RWPE2 (cell line): ENCODE measurements around the gene CBFA2T3.

Source experiments
- ATAC-seq: fragments of 200-7000 bp; cut with Tn5 transposase; 3 replicates; pipeline ENCODE4 v1.9.1; 2021; ENCODE audit warnings: low read depth
- DNase-seq: peaks from one replicate; pipeline ENCODE4 v3.0.0-alpha.2; 2020; ENCODE audit warnings: low spot score
- H3K27ac ChIP-seq: fragments of 450-650 bp; 2 replicates; pipeline ENCODE4 v1.5.1; 2017; ENCODE audit warnings: mild to moderate bottlenecking; ENCODE audit not compliant: poor library complexity, severe bottlenecking
- H3K27me3 ChIP-seq: fragments of 250-450 bp; sonication (Bioruptor Pico); 2 replicates; pipeline ENCODE4 v1.5.1; 2021; ENCODE audit warnings: mild to moderate bottlenecking, moderate library complexity; ENCODE audit not compliant: insufficient read depth, poor library complexity, severe bottlenecking
- H3K36me3 ChIP-seq: fragments of 250-450 bp; sonication (Bioruptor Pico); 2 replicates; pipeline ENCODE4 v1.5.1; 2020; ENCODE audit warnings: low read depth, mild to moderate bottlenecking, moderate library complexity
- H3K4me1 ChIP-seq: fragments of 250-450 bp; sonication (Bioruptor Pico); 2 replicates; pipeline ENCODE4 v1.5.1; 2021; ENCODE audit warnings: mild to moderate bottlenecking, moderate library complexity; ENCODE audit not compliant: insufficient read depth, poor library complexity, severe bottlenecking
- H3K4me3 ChIP-seq: fragments of 250-450 bp; sonication (Bioruptor Pico); 2 replicates; pipeline ENCODE4 v1.5.1; 2021; ENCODE audit warnings: mild to moderate bottlenecking, moderate library complexity; ENCODE audit not compliant: severe bottlenecking
- H3K9me3 ChIP-seq: fragments of 250-450 bp; sonication (Bioruptor Pico); 2 replicates; pipeline ENCODE4 v1.5.1; 2021; ENCODE audit warnings: mild to moderate bottlenecking, moderate library complexity; ENCODE audit not compliant: severe bottlenecking
- CTCF ChIP-seq: fragments of 450-650 bp; IDR thresholded peaks from one replicate; pipeline ENCODE4 v1.5.1; 2017; ENCODE audit warnings: mild to moderate bottlenecking, moderate library complexity; ENCODE audit not compliant: poor library complexity, severe bottlenecking

Gene CBFA2T3

GRCh38 chr16:88830783-88831182, 146.2 kb downstream of the CBFA2T3 start:
- Histone ChIP-seq H3K27ac (no peak overlapping the region), H3K36me3 (no peaks in the 10 kb centered on the region; the same call in 1 of the 2 replicates), H3K27me3 (no peaks in the 10 kb centered on the region), H3K4me1 (peaks cover 6% of the 10 kb centered on the region), H3K9me3 (no peaks in the 10 kb centered on the region), H3K4me3 (no peak overlapping the region)
- no peak for TF ChIP-seq CTCF
- ATAC-seq (no peak), DNase-seq (no peak)

- H3K36me3 ChIP-seq: no peaks in the 10 kb centered on the region; the same call in 1 of the 2 replicates
- no peak overlapping the region for H3K4me3 ChIP-seq
- no peak for TF ChIP-seq CTCF
- no peak overlapping the region for H3K27ac ChIP-seq
- no peak for ATAC-seq
- H3K4me1 ChIP-seq: peaks cover 6% of the 10 kb centered on the region
- no peaks in the 10 kb centered on the region for H3K27me3 ChIP-seq
- no peaks in the 10 kb centered on the region for H3K9me3 ChIP-seq
- no peak for DNase-seq
Measured at GRCh38 chr16:88830258-88830657, 146.7 kb downstream of the CBFA2T3 start.

- Histone ChIP-seq H3K9me3 (no peaks in the 10 kb centered on the region), H3K27me3 (no peaks in the 10 kb centered on the region), H3K4me3 (no peak overlapping the region), H3K36me3 (no peaks in the 10 kb centered on the region), H3K27ac (no peak overlapping the region), H3K4me1 (peaks cover 6% of the 10 kb centered on the region)
- no peak for ATAC-seq
- TF ChIP-seq CTCF: no peak
- DNase-seq: no peak
Measured at GRCh38 chr16:88828711-88829110, 148.3 kb downstream of the CBFA2T3 start.

- H3K27me3 ChIP-seq: no peaks in the 10 kb centered on the region
- H3K27ac ChIP-seq: no peak overlapping the region
- H3K4me3 ChIP-seq: no peak overlapping the region
- no peaks in the 10 kb centered on the region for H3K36me3 ChIP-seq
- H3K4me1 ChIP-seq: peaks cover 6% of the 10 kb centered on the region
- no peaks in the 10 kb centered on the region for H3K9me3 ChIP-seq
- ATAC-seq (no peak), DNase-seq (no peak)
- no peak for TF ChIP-seq CTCF
Measured at GRCh38 chr16:88827727-88828126, 149.3 kb downstream of the CBFA2T3 start.

GRCh38 chr16:88826070-88826840, 150.8 kb downstream of the CBFA2T3 start:
- no peak for TF ChIP-seq CTCF
- no peak overlapping the region for H3K27ac ChIP-seq
- H3K4me3 ChIP-seq: no peak overlapping the region
- DNase-seq (no peak), ATAC-seq (peak; percentile 7; the same call in 1 of the 3 replicates)
- no peaks in the 10 kb centered on the region for H3K4me1 ChIP-seq
- no peaks in the 10 kb centered on the region for H3K27me3 ChIP-seq
- H3K9me3 ChIP-seq: no peaks in the 10 kb centered on the region
- H3K36me3 ChIP-seq: no peaks in the 10 kb centered on the region
